ENCODE results near the gene OR51B2. TPM values are rescaled to one million over a fixed set of nuclear protein-coding genes. Genes with fewer than 3 reads are reported as not detected.

The OR51B2 gene
- total RNA-seq, 1 donor from 2014 or later: 0.56 TPM

- Mint-ChIP-seq H3K9me3 (no peaks in the 10 kb centered on the region), H3K36me3 (no peaks in the 10 kb centered on the region), H3K4me3 (no peak overlapping the region), H3K27ac (no peak overlapping the region), H3K27me3 (ENCODE audit: low read depth) (no peaks in the 10 kb centered on the region), H3K4me1 (peaks cover 3% of the 10 kb centered on the region)
- no peak for DNase-seq (ENCODE audit: low spot score in 2 of 2, unreplicated experiment in 2 of 2)
- no peak for TF ChIP-seq CTCF (IDR thresholded peaks at IDR 0.05; ENCODE audit: unreplicated experiment)
These were observed 44.5 kb downstream of the OR51B2 start for GRCh38 chr11:5279471-5280090.

GRCh38 chr11:5277807-5278382 lies 46.2 kb downstream of the OR51B2 start:
- no peak overlapping the region for H3K27ac Mint-ChIP-seq
- no peaks in the 10 kb centered on the region for H3K9me3 Mint-ChIP-seq
- TF ChIP-seq CTCF (IDR thresholded peaks at IDR 0.05; ENCODE audit: unreplicated experiment): no peak
- peaks cover 8% of the 10 kb centered on the region for H3K4me1 Mint-ChIP-seq
- DNase-seq (ENCODE audit: low spot score in 2 of 2, unreplicated experiment in 2 of 2): no peak
- no peaks in the 10 kb centered on the region for H3K27me3 Mint-ChIP-seq (ENCODE audit: low read depth)
- no peaks in the 10 kb centered on the region for H3K36me3 Mint-ChIP-seq
- H3K4me3 Mint-ChIP-seq: no peak overlapping the region

GRCh38 chr11:5276697-5277096 lies 47.4 kb downstream of the OR51B2 start:
- TF ChIP-seq CTCF (IDR thresholded peaks at IDR 0.05; ENCODE audit: unreplicated experiment): no peak
- H3K4me3 Mint-ChIP-seq: no peak overlapping the region
- H3K4me1 Mint-ChIP-seq: peaks cover 8% of the 10 kb centered on the region
- H3K27ac Mint-ChIP-seq: no peak overlapping the region
- H3K36me3 Mint-ChIP-seq: no peaks in the 10 kb centered on the region
- H3K9me3 Mint-ChIP-seq: no peaks in the 10 kb centered on the region
- no peak for DNase-seq (ENCODE audit: low spot score in 2 of 2, unreplicated experiment in 2 of 2)
- H3K27me3 Mint-ChIP-seq (ENCODE audit: low read depth): no peaks in the 10 kb centered on the region

GRCh38 chr11:5275369-5276110 lies 48.6 kb downstream of the OR51B2 start:
- Mint-ChIP-seq H3K27me3 (ENCODE audit: low read depth) (no peaks in the 10 kb centered on the region), H3K4me3 (no peak overlapping the region), H3K36me3 (no peaks in the 10 kb centered on the region), H3K27ac (no peak overlapping the region), H3K4me1 (peaks cover 8% of the 10 kb centered on the region), H3K9me3 (no peaks in the 10 kb centered on the region)
- TF ChIP-seq CTCF (IDR thresholded peaks at IDR 0.05; ENCODE audit: unreplicated experiment): no peak
- DNase-seq (ENCODE audit: low spot score in 2 of 2, unreplicated experiment in 2 of 2): no peak

- no peaks in the 10 kb centered on the region for H3K9me3 Mint-ChIP-seq
- H3K27ac Mint-ChIP-seq: peak overlapping the region; percentile 11
- no peaks in the 10 kb centered on the region for H3K27me3 Mint-ChIP-seq (ENCODE audit: low read depth)
- TF ChIP-seq CTCF (IDR thresholded peaks at IDR 0.05; ENCODE audit: unreplicated experiment): no peak
- H3K4me1 Mint-ChIP-seq: peaks cover 8% of the 10 kb centered on the region
- no peaks in the 10 kb centered on the region for H3K36me3 Mint-ChIP-seq
- H3K4me3 Mint-ChIP-seq: no peak overlapping the region
- DNase-seq (ENCODE audit: low spot score in 2 of 2, unreplicated experiment in 2 of 2): no peak
These were observed 49.7 kb downstream of the OR51B2 start for GRCh38 chr11:5274395-5274794.

Other genes with a start within 250 kb of the OR51B2 start
- not detected in 3 replicates for gene OR52A5, start 185.9 kb downstream of the OR51B2 start, total RNA-seq
- 0.02 TPM in 2 of 3 replicates, not detected in the other for gene OR52A1, start 169.5 kb downstream of the OR51B2 start, total RNA-seq
- gene OR51V1, start 123.6 kb downstream of the OR51B2 start, total RNA-seq: not detected in 3 replicates
- gene HBB, start 97.2 kb downstream of the OR51B2 start, total RNA-seq: not detected in 3 replicates
- gene HBD, start 89.8 kb downstream of the OR51B2 start, total RNA-seq: 1.9 to 3.0 TPM (median 2.6 TPM) in 3 replicates
- gene HBG1, start 74.4 kb downstream of the OR51B2 start, total RNA-seq: not detected in 3 replicates
- 0.38 to 0.54 TPM in 2 of 3 replicates, not detected in the other for gene HBG2, start 69.5 kb downstream of the OR51B2 start, total RNA-seq
- 0.29 to 0.41 TPM (median 0.34 TPM) in 3 replicates for gene HBE1, start 54.4 kb downstream of the OR51B2 start, total RNA-seq
- 0.25 to 0.65 TPM (median 0.47 TPM) in 3 replicates for gene OR51B4, start 22.4 kb downstream of the OR51B2 start, total RNA-seq
- gene OR51B5, start 19.2 kb upstream of the OR51B2 start, total RNA-seq: 0.89 to 1.2 TPM (median 1.1 TPM) in 3 replicates
- gene OR51B6, start 27.2 kb upstream of the OR51B2 start, total RNA-seq: not detected in 3 replicates
- gene OR51M1, start 59.5 kb upstream of the OR51B2 start, total RNA-seq: not detected in 3 replicates
- gene OR51Q1, start 97.8 kb upstream of the OR51B2 start, total RNA-seq: not detected in 3 replicates
- gene OR51I1, start 117.2 kb upstream of the OR51B2 start, total RNA-seq: 0.50 to 0.93 TPM (median 0.63 TPM) in 3 replicates
- gene OR51I2, start 125.0 kb upstream of the OR51B2 start, total RNA-seq: not detected in 3 replicates
- not detected in 3 replicates for gene OR52D1, start 164.4 kb upstream of the OR51B2 start, total RNA-seq
- gene UBQLN3, start 185.7 kb upstream of the OR51B2 start, total RNA-seq: 0.63 to 1.2 TPM (median 0.71 TPM) in 3 replicates
- gene UBQLNL, start 192.4 kb upstream of the OR51B2 start, total RNA-seq: 1.9 to 2.1 TPM (median 2.0 TPM) in 3 replicates
- 0.73 to 1.6 TPM (median 1.3 TPM) in 3 replicates for gene OR52H1, start 224.2 kb upstream of the OR51B2 start, total RNA-seq